ENCODE measurements around the gene NRDE2. TPM values are rescaled to one million over a fixed set of nuclear protein-coding genes. Genes with fewer than 3 reads are reported as not detected.

NRDE2 gene
- total RNA-seq, 2 experiments from 2014 or later, result 18.9 to 24.8 TPM

DNA sequence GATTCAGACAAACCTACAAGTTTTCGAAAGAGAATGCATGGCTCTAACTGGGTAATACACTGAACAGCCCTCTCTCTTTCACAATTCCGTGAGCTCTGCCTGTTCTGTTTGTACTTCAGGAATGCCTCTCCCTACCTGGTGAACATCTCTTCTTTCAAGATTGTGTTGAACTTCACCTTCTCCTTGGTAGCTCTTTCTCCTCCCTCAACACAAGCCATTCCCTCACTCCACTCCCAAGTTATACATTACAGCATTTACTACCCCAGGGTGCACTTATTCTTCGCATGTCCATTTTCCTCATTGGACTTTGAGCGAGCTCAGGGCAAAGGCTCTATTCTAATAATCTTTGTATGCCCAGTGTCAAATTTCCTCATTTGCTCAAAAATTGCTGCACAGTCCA, 28.3 kb downstream of the NRDE2 start:
- intact Hi-C loops (cut with micrococcal nuclease), result loop anchor here (5.0 kb wide), 1 partner anchor 394 kb away; no protein-coding TSS in a partner anchor
- no peak for DNase-seq
- Mint-ChIP-seq H3K27me3 (no peaks in the 10 kb centered on the region), H3K27ac (no peak overlapping the region), H3K4me3 (no peak overlapping the region), H3K36me3 (peaks cover 23% of the 10 kb centered on the region), H3K4me1 (ENCODE audit: low read depth) (peaks cover 10% of the 10 kb centered on the region), H3K9me3 (no peaks in the 10 kb centered on the region)
- ChIA-PET POLR2A (no interaction called here), CTCF (no interaction called here)

DNA sequence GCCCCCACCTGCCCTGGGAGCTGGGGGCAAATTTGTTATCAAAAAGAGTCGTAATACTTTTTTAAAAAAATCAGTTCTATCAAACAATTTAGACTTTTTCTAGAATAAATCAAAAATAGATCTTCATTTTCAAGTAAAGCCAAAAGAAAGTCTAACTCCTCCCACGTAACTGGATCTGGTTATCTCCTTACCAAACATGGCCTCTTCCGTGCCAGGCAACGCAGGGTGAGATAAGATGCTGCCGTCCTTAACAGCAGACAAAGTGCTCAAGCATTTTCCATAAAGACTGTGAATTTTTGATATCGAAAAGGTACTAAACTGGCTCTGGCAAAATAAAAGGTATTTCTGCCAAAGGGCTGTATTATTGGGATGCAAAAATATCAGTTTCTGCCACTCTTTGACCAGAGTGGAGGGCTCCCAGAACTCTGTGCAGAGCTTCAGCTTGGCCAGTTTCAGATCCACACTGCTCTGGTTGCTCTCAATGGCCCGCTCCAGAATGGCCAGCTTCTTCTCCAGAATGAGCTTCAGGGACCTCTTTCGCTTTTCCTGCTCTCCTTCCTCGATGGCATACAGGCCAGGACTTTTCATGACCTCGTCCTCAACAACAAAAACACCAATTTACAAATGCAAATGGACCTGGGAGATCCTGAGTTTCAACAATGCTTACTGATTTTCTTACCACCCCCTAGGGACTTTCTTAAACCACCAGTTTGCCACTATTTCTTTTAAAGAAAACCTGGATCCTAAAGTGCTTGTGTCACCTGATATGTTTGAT, 29.0 kb downstream of the NRDE2 start:
- Mint-ChIP-seq H3K9me3 (no peaks in the 10 kb centered on the region), H3K27ac (no peak overlapping the region), H3K4me3 (no peak overlapping the region), H3K27me3 (no peaks in the 10 kb centered on the region), H3K4me1 (ENCODE audit: low read depth) (peaks cover 10% of the 10 kb centered on the region), H3K36me3 (peaks cover 21% of the 10 kb centered on the region)
- DNase-seq, result no peak
- intact Hi-C loops (cut with micrococcal nuclease), result loop anchor here (5.0 kb wide), 1 partner anchor 395 kb away; no protein-coding TSS in a partner anchor
- ChIA-PET CTCF (interaction anchor here (2.0 to 2.5 kb wide), 2 partner anchors 216 to 395 kb away, joined by 6 to 17 read pairs; no protein-coding TSS in a partner anchor), POLR2A (no interaction called here)

DNA sequence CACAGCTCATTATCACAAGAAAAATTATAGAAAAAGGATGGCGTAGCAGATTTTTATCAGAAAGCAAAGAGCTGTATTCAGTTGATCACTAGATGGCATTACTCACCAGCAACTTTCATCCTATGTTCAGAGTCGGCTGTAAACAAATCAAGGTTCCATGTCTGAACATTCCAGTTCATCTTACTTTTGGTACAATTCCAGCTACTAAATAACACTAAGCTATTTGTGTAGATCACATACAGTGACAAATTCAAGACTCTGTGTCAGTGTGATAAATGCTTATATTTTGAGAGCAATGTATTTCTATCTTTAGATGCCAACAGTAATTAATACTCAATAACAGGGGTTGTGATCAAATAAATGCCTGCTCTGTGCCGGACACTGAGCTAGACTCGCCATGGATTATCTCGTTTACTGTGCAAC, 30.1 kb downstream of the NRDE2 start:
- no peak for DNase-seq
- no peaks in the 10 kb centered on the region for H3K27me3 Mint-ChIP-seq
- intact Hi-C loops (cut with micrococcal nuclease), result loop anchor here (2.0 to 5.0 kb wide), 2 partner anchors 217 to 396 kb away; no protein-coding TSS in a partner anchor
- peaks cover 10% of the 10 kb centered on the region for H3K4me1 Mint-ChIP-seq (ENCODE audit: low read depth)
- no peaks in the 10 kb centered on the region for H3K9me3 Mint-ChIP-seq
- no peak overlapping the region for H3K4me3 Mint-ChIP-seq
- H3K36me3 Mint-ChIP-seq, result peaks cover 22% of the 10 kb centered on the region
- H3K27ac Mint-ChIP-seq, result no peak overlapping the region
- ChIA-PET POLR2A (interaction anchor here (0.9 to 2.1 kb wide), 2 partner anchors 81 to 96 kb away, joined by 3 to 6 read pairs; no protein-coding TSS in a partner anchor), CTCF (interaction anchor here (0.6 to 2.5 kb wide), 11 partner anchors 10 to 871 kb away, joined by 3 to 17 read pairs (median 5); no protein-coding TSS in a partner anchor)

DNA sequence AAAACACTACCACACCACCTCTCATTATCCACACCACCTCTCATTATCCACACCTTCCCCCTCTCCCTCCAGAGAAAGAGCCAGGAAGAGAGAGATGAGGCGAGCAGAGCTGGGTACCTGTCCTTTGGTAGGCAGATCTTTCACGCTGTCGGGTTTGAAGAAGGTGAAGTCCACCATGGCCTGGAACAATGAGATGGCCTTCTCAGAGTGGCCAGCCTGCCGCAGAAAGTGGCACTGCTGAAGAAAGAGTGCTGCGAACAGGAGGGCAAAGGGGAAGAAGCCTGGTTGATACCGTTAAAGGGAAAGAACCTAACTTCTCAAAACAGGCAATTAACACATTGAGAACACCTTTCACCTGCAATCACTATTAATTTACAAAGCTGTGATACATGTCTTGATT, 30.6 kb downstream of the NRDE2 start:
- Mint-ChIP-seq H3K9me3 (no peaks in the 10 kb centered on the region), H3K4me1 (ENCODE audit: low read depth) (peaks cover 10% of the 10 kb centered on the region), H3K27me3 (no peaks in the 10 kb centered on the region), H3K27ac (peak overlapping the region; percentile 40), H3K4me3 (no peak overlapping the region), H3K36me3 (peaks cover 26% of the 10 kb centered on the region)
- intact Hi-C loops (cut with micrococcal nuclease), result loop anchor here (2.0 to 5.0 kb wide), 2 partner anchors 218 to 396 kb away; no protein-coding TSS in a partner anchor
- DNase-seq, result no peak
- POLR2A ChIA-PET, result interaction anchor here (0.9 to 2.1 kb wide), 2 partner anchors 81 to 96 kb away, joined by 3 to 6 read pairs; no protein-coding TSS in a partner anchor
- CTCF ChIA-PET, result interaction anchor here (0.6 to 2.5 kb wide), 11 partner anchors 9 to 872 kb away, joined by 3 to 17 read pairs (median 5); no protein-coding TSS in a partner anchor

DNA sequence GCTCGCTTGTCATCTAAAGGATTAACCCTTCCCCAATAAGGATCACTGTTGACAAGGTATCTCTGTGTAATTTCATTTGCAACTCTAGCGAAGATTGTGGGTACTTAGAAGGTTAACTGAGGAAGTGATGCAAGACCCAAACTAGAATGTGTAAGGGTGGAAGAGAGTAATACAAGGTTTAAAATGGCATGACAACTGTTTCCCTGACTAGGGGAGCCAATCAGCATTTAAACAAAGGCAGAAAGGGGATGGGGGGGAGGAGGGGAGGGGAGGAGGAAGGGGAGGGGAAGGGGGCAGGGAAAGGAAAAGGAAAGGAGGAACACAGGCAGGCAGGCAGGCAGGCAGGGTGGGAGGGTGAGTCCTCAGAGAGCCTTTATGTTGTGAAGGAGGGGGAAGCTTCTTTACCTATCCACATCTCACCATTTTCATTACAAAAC, 31.1 kb downstream of the NRDE2 start:
- intact Hi-C loops (cut with micrococcal nuclease), result loop anchor here (2.0 to 5.0 kb wide), 2 partner anchors 218 to 397 kb away; no protein-coding TSS in a partner anchor
- Mint-ChIP-seq H3K4me1 (ENCODE audit: low read depth) (peaks cover 10% of the 10 kb centered on the region), H3K4me3 (no peak overlapping the region), H3K9me3 (no peaks in the 10 kb centered on the region), H3K27me3 (no peaks in the 10 kb centered on the region), H3K36me3 (peaks cover 27% of the 10 kb centered on the region), H3K27ac (peak overlapping the region; percentile 57)
- ChIA-PET CTCF (interaction anchor here (0.6 to 2.5 kb wide), 8 partner anchors 9 to 458 kb away, joined by 3 to 17 read pairs (median 5); no protein-coding TSS in a partner anchor), POLR2A (interaction anchor here (2.1 kb wide), 1 partner anchor 82 kb away, joined by 6 read pairs; no protein-coding TSS in a partner anchor)
- no peak for DNase-seq

DNA sequence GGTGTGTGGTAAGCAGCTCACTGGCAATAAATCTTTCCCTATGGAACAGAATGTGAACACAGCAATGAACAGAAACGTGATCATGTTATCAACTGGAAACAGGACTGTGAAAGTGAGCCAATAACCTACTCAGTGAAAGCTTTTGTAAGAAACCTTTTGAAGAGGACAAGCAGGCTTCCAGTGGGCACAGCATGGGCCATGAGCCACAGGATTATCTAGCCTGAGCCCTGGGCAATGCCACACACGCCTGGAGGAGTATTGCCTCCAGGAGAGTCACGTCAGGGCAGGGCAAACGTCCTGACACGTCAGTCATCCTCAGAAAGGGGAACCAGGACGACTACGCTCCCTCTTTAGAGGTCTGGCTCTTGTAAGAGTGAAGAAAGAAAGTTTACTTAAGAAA, 32.3 kb downstream of the NRDE2 start:
- intact Hi-C loops (cut with micrococcal nuclease), result no loop called here
- POLR2A ChIA-PET, result no interaction called here
- no peaks in the 10 kb centered on the region for H3K9me3 Mint-ChIP-seq
- peaks cover 28% of the 10 kb centered on the region for H3K36me3 Mint-ChIP-seq
- H3K27ac Mint-ChIP-seq, result peak overlapping the region; percentile 10
- no peak overlapping the region for H3K4me3 Mint-ChIP-seq
- no peak for DNase-seq
- no peaks in the 10 kb centered on the region for H3K27me3 Mint-ChIP-seq
- H3K4me1 Mint-ChIP-seq (ENCODE audit: low read depth), result peaks cover 10% of the 10 kb centered on the region
- CTCF ChIA-PET, result no interaction called here

DNA sequence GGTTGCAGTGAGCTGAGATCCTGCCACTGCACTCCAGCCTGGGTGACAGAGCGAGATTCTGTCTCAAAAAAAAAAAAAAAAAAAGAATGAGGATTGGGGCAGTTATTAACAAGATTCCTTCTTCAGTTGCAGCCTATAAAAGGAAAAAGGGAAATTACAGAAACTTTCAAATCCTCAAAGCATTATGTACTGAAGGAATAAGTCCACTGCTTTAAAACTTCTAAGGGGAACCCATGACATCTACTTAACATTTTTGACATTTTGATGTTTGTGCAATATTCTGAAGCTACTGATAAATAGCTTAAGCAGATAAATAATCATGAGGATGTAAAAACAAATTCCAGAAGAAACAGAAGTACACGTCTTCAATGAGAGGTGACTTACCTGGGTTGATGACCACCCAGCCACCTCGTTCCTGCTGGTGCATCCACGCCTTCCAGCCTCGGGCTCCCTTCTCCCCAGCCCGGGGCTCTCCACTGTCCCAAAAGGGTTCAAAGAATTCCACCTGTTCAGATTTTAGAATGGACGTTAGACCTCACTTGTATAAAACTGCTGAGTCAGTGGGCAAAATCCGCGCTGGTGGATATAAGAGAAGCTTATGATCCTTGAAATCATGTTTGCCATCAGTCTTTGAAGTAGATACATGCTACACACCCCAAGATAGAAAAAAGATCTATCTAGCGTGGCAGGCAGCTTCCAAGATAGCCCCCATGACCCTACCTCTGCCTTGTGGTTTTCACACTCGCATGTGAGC, 33.7 kb downstream of the NRDE2 start:
- no peak overlapping the region for H3K4me3 Mint-ChIP-seq
- CTCF ChIA-PET, result no interaction called here
- no peaks in the 10 kb centered on the region for H3K9me3 Mint-ChIP-seq
- DNase-seq, result no peak
- POLR2A ChIA-PET, result interaction anchor here (0.9 kb wide), 1 partner anchor 86 kb away, joined by 3 read pairs; no protein-coding TSS in a partner anchor
- H3K27me3 Mint-ChIP-seq, result no peaks in the 10 kb centered on the region
- peaks cover 10% of the 10 kb centered on the region for H3K4me1 Mint-ChIP-seq (ENCODE audit: low read depth)
- no peak overlapping the region for H3K27ac Mint-ChIP-seq
- intact Hi-C loops (cut with micrococcal nuclease), result no loop called here
- peaks cover 23% of the 10 kb centered on the region for H3K36me3 Mint-ChIP-seq

DNA sequence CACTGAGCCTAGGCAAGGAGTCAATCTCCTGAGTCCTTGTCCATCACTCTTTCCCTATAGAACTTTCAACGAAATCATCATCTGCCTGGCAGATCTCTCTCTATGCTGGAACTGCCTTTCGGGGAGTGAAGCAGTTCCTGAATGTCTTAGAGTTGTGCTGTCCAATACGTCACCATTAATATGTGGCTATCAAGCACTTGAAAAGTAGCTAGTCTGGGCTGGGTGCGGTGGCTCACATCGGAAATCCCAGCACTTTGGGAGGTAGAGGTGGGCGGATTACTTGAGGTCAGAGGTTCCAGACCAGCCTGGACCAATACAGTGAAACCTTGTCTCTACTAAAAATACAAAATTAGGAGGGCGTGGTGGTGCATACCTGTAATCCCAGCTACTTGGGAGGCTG, 35.1 kb downstream of the NRDE2 start:
- H3K27me3 Mint-ChIP-seq, result no peaks in the 10 kb centered on the region
- CTCF ChIA-PET, result interaction anchor here (0.6 kb wide), 1 partner anchor 10 kb away, joined by 3 read pairs; no protein-coding TSS in a partner anchor

DNA sequence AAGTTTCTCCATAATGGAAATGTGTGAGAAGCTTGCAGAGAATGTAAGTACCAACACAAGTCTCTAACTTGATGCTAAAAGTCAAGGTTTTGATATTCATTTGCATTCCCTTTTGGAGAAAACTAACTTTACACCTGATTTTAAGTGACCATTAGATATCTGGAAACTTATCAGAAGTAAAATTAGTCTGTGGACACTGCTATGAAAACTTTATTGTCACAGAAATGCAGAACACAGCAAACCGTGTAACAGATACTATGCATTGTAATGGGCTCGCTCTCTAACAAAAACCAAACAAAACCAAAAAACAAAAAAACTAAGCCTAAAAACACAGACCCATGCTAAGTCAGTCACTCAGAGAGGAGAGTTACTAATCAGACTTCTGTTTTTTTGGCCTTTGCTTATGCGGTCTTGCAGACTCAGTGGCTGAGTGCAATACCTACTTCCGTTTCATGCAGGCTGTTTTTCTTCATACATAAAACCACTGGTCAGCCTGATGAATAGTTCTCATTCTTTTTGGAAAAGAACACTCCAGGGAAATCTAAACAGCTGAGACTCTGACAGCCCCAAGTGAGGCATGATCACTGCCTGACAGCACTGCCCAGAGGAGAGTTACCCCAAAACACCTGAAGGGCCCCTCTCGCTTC, 35.7 kb downstream of the NRDE2 start:
- H3K27ac Mint-ChIP-seq, result no peak overlapping the region
- peaks cover 23% of the 10 kb centered on the region for H3K36me3 Mint-ChIP-seq
- H3K9me3 Mint-ChIP-seq, result no peaks in the 10 kb centered on the region
- POLR2A ChIA-PET, result no interaction called here
- CTCF ChIA-PET, result no interaction called here
- H3K27me3 Mint-ChIP-seq, result no peaks in the 10 kb centered on the region
- intact Hi-C loops (cut with micrococcal nuclease), result no loop called here
- no peak overlapping the region for H3K4me3 Mint-ChIP-seq
- H3K4me1 Mint-ChIP-seq (ENCODE audit: low read depth), result peaks cover 6% of the 10 kb centered on the region
- no peak for DNase-seq

More for the DNA sequence above, 35.1 kb downstream of the NRDE2 start:
- H3K36me3 Mint-ChIP-seq, result peaks cover 24% of the 10 kb centered on the region
- DNase-seq, result no peak
- peaks cover 8% of the 10 kb centered on the region for H3K4me1 Mint-ChIP-seq (ENCODE audit: low read depth)
- H3K9me3 Mint-ChIP-seq, result no peaks in the 10 kb centered on the region
- no peak overlapping the region for H3K4me3 Mint-ChIP-seq
- intact Hi-C loops (cut with micrococcal nuclease), result no loop called here
- POLR2A ChIA-PET, result no interaction called here
- no peak overlapping the region for H3K27ac Mint-ChIP-seq

DNA sequence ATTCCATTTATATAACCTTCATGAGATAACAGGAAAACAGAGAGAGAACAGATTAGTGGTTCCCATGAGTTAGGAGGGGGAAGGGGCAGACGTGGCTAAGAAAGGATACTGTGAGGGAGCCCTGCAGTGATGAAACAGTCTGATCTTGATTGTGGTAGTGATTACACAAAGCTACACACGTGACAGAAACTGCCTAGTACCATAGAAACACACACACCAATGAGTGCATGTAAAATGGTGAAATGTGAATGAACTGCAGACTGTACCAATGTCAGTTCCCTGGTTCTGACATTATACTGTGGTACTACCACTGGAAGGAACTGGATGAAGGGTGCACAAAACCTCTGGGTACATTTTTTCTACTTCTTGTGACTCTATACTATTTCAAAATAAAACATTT, 36.9 kb downstream of the NRDE2 start:
- H3K9me3 Mint-ChIP-seq, result no peaks in the 10 kb centered on the region
- no peaks in the 10 kb centered on the region for H3K4me1 Mint-ChIP-seq (ENCODE audit: low read depth)
- ChIA-PET CTCF (no interaction called here), POLR2A (no interaction called here)
- no peak for DNase-seq
- no peak overlapping the region for H3K27ac Mint-ChIP-seq
- no peak overlapping the region for H3K4me3 Mint-ChIP-seq
- intact Hi-C loops (cut with micrococcal nuclease), result no loop called here
- H3K36me3 Mint-ChIP-seq, result peaks cover 25% of the 10 kb centered on the region
- H3K27me3 Mint-ChIP-seq, result no peaks in the 10 kb centered on the region

DNA sequence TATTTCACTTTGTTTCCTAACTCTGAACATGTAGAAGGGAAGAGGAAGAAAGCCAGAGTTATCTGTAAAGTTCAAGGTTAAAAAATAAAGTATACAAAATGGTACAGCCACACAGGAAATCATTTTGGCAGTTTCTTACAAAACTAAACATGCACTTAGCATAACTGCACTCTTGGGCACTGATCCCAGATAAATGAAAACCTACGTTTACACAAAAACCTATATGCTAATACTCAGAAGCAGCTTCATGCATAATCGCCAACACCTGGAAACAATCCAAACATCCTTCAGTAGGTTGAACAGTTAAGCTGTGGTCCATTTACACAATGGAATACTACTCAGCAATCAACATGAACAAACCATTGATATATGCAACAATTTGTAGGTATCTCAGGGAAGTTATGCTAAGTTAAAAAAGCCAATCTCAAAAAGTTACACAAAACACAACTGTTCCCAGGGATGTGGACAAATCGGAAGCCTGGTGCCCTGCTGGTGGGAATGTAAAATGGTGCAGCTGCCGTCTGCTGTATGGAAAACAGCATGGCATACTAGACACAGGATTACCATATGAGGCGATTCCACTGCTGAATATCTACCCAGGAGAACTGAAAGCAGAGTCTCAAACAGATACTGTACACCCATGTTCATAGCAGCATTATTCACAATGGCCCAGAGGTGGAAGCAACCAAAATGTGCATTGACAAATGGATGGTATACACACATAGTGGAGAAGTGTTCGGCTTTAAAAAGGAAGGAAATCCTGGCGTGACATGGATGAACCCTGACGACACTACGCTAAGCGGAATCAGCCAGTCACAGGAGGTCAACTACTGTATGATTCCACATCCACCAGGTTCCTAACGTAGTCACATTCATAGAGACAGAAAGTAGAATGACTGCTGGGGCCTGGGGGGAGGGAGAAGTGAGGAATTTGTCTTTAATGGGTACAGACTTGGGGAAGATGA, 37.7 kb downstream of the NRDE2 start:
- intact Hi-C loops (cut with micrococcal nuclease), result no loop called here
- POLR2A ChIA-PET, result no interaction called here
- peaks cover 25% of the 10 kb centered on the region for H3K36me3 Mint-ChIP-seq

More for the DNA sequence above, 37.7 kb downstream of the NRDE2 start:
- no peaks in the 10 kb centered on the region for H3K27me3 Mint-ChIP-seq
- no peaks in the 10 kb centered on the region for H3K9me3 Mint-ChIP-seq
- DNase-seq, result no peak
- H3K4me3 Mint-ChIP-seq, result no peak overlapping the region
- H3K27ac Mint-ChIP-seq, result no peak overlapping the region
- H3K4me1 Mint-ChIP-seq (ENCODE audit: low read depth), result no peaks in the 10 kb centered on the region
- CTCF ChIA-PET, result interaction anchor here (0.6 kb wide), 1 partner anchor 255 kb away, joined by 4 read pairs; no protein-coding TSS in a partner anchor

Measured in activated CD4-positive, alpha-beta memory T cell treated with anti-CD3 and anti-CD28 coated beads for 36 hours (primary cell).